Calu3 (cell line): ENCODE data around the gene JMJD7. TPM values are rescaled to one million over a fixed set of nuclear protein-coding genes. Genes with fewer than 3 reads are reported as not detected.

Experiments used
- BruUV-seq: library from RNA; stranded (reverse); fragments of 400-500 nt; replicated peaks from 2 replicates; lab custom pipeline; 2021; lab: Mats Ljungman, UMichigan
- CTCF ChIA-PET: fragments of 300-600 bp; sonication (Branson Sonifier 250); formaldehyde crosslinking; loops from one replicate; lab custom pipeline; 2022; ENCODE audit warnings: antibody characterized with exemption; lab: Charles Lee
- DNase-seq: peaks from one replicate; pipeline ENCODE4 v3.0.0; 2022
- H3K27ac Mint-ChIP-seq: one replicate; pipeline ENCODE4 v1.8.0; 2022; ENCODE audit warnings: mixed read lengths; ENCODE audit not compliant: unreplicated experiment
- H3K27me3 Mint-ChIP-seq: one replicate; pipeline ENCODE4 v1.8.0; 2022; ENCODE audit warnings: mixed read lengths; ENCODE audit not compliant: unreplicated experiment
- H3K36me3 Mint-ChIP-seq: one replicate; pipeline ENCODE4 v1.8.0; 2022; ENCODE audit warnings: mild to moderate bottlenecking, moderate library complexity, mixed read lengths; ENCODE audit not compliant: insufficient read depth, unreplicated experiment
- H3K4me1 Mint-ChIP-seq: one replicate; pipeline ENCODE4 v1.8.0; 2022; ENCODE audit warnings: mild to moderate bottlenecking, low read depth, mixed read lengths; ENCODE audit not compliant: unreplicated experiment
- H3K4me3 Mint-ChIP-seq: one replicate; pipeline ENCODE4 v1.8.0; 2022; ENCODE audit warnings: mild to moderate bottlenecking, low read depth, moderate library complexity, mixed read lengths; ENCODE audit not compliant: unreplicated experiment
- H3K9me3 Mint-ChIP-seq: one replicate; pipeline ENCODE4 v1.8.0; 2022; ENCODE audit warnings: low read depth, mixed read lengths; ENCODE audit not compliant: unreplicated experiment
- intact Hi-C: fragments of 100-400 bp; cut with micrococcal nuclease; formaldehyde crosslinking; loops from one replicate; pipeline ENCODE4 v1.10.0; 2022; ENCODE audit not compliant: unreplicated experiment
- total RNA-seq: library from RNA; stranded (reverse); gene quantifications from 2 replicates; pipeline ENCODE4 v1.2.3, GENCODE V29; 2022
- TF ChIP-seq, protein P1 (sequence below): fragments of 200-600 bp; IDR thresholded peaks from one replicate; pipeline ENCODE4 v1.8.0; 2022; ENCODE audit warnings: antibody characterized with exemption; ENCODE audit not compliant: unreplicated experiment

Gene JMJD7
- total RNA-seq, 1 experiment from 2014 or later, result 9.4 TPM

DNA sequence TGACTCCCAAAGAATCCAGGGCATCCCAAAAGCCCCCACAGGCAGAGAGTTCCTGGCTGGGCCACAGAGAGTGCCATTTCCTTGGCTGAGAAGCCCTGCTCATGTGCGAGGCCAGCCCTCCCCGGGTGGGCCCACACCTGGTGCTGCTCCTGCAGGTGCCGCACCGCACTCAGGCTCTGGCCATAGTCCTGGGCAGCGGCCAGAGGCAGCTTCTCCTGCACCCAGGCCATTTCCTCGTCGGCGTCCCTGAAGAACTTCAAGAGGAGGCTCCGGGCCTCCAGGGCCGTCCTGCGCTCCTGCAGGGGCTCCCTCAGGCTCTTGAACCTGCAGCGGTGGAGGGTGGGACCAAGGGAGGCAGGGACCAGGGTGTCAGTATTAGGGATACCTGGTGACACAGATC is 28.8 kb downstream of the JMJD7 start:
- no peak for DNase-seq
- no peaks in the 10 kb centered on the region for H3K9me3 Mint-ChIP-seq
- TF ChIP-seq, protein P1, sequence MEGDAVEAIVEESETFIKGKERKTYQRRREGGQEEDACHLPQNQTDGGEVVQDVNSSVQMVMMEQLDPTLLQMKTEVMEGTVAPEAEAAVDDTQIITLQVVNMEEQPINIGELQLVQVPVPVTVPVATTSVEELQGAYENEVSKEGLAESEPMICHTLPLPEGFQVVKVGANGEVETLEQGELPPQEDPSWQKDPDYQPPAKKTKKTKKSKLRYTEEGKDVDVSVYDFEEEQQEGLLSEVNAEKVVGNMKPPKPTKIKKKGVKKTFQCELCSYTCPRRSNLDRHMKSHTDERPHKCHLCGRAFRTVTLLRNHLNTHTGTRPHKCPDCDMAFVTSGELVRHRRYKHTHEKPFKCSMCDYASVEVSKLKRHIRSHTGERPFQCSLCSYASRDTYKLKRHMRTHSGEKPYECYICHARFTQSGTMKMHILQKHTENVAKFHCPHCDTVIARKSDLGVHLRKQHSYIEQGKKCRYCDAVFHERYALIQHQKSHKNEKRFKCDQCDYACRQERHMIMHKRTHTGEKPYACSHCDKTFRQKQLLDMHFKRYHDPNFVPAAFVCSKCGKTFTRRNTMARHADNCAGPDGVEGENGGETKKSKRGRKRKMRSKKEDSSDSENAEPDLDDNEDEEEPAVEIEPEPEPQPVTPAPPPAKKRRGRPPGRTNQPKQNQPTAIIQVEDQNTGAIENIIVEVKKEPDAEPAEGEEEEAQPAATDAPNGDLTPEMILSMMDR, result no peak
- H3K4me1 Mint-ChIP-seq, result no peaks in the 10 kb centered on the region
- H3K36me3 Mint-ChIP-seq, result peaks cover 5% of the 10 kb centered on the region
- CTCF ChIA-PET, result no interaction called here
- no peak overlapping the region for H3K4me3 Mint-ChIP-seq
- H3K27ac Mint-ChIP-seq, result no peak overlapping the region
- no peaks in the 10 kb centered on the region for H3K27me3 Mint-ChIP-seq
- intact Hi-C loops, result no loop called here
- BruUV-seq, result no TSS peak

DNA sequence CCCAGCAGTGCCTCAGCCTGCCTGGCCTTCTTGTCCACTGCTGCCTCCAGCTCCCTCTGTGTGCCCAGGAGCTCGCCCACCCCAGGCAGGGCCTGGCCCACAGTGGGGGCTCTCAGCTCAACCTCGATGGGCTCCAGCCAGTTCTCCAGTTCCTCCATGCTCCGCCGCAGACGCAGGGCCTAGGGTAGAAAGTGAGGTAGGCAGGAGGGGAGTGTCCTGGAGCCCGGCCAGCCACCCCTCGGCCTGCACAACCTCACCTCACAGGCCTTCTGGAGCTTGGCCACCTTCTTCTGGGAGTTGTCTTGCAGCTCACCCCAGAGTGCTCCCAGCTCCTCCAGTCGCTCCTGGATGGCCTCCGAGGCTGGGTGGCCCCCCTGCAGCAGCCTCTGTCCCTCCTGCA is 29.4 kb downstream of the JMJD7 start:
- Mint-ChIP-seq H3K27me3 (no peaks in the 10 kb centered on the region), H3K9me3 (no peaks in the 10 kb centered on the region), H3K36me3 (peaks cover 5% of the 10 kb centered on the region), H3K27ac (no peak overlapping the region), H3K4me1 (no peaks in the 10 kb centered on the region), H3K4me3 (no peak overlapping the region)
- DNase-seq, result no peak
- intact Hi-C loops, result no loop called here
- no TSS peak for BruUV-seq
- TF ChIP-seq, protein P1, result no peak
- CTCF ChIA-PET, result interaction anchor here (0.6 kb wide), 1 partner anchor 262 kb away, joined by 4 read pairs; no protein-coding TSS in a partner anchor

DNA sequence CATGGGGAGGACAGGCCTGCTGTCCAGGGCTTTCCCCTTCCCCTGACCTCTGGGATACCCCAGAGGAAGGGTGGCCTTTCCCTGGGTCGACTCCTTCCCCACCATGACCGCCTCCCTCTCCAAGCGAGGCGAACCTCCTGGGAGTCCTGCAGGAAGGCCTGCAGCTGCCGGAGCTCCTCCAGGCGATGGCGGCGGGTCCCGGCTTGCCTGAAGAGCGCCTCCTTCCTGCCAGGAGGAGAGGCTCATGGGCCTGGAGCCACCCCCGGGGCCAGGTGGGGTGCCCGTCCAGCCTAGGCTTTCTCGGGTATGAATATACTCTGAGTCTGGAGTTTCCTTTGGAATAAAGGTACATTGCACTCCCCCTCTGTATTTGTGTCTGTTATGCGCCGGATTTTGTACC is 30.9 kb downstream of the JMJD7 start:
- H3K4me3 Mint-ChIP-seq, result no peak overlapping the region
- intact Hi-C loops, result no loop called here
- no peak for DNase-seq
- no peaks in the 10 kb centered on the region for H3K9me3 Mint-ChIP-seq
- no peak overlapping the region for H3K27ac Mint-ChIP-seq
- BruUV-seq, result no TSS peak
- CTCF ChIA-PET, result no interaction called here
- no peaks in the 10 kb centered on the region for H3K4me1 Mint-ChIP-seq
- H3K36me3 Mint-ChIP-seq, result no peaks in the 10 kb centered on the region
- H3K27me3 Mint-ChIP-seq, result no peaks in the 10 kb centered on the region
- TF ChIP-seq, protein P1, result no peak

DNA sequence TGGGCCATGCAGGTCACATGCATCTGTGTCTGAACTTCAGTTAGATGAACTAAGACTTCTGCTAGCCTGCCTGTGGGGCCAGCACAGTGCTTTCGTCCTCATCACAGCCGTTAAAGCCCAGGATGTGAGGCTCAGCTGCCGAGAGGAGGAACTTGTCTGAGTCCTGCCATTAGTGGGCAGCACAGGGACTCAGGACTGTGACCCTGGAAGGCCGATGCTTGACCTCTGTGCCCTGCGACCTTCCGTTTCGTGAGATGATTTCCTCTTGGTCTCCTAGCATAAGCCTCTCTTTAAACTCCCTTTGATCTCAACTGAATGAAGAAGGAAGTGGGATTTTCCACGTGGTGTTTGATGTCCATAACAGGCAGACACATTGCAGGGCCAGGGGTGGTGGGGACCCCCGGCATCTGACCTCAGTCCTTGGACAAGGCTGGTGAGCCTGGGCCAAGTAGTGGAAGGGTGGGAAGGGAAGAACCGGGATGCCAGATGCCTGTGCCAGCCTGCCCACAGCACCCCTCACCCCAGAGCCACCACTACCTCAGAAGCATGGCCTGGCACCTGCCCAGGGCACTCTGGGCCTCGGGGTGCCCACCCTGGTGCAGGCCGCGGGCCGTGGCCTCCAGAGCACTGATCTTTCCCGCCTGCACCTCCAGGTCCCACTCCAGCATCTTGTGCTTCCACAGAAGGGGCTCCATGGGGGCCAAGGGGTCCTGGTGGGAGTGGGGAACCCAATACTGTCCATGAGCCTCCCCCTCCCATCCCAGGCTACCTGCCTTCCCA is 32.3 kb downstream of the JMJD7 start:
- Mint-ChIP-seq H3K4me3 (no peak overlapping the region), H3K27me3 (no peaks in the 10 kb centered on the region), H3K36me3 (no peaks in the 10 kb centered on the region), H3K27ac (no peak overlapping the region), H3K4me1 (no peaks in the 10 kb centered on the region), H3K9me3 (no peaks in the 10 kb centered on the region)
- intact Hi-C loops, result no loop called here
- TF ChIP-seq, protein P1, result no peak
- CTCF ChIA-PET, result no interaction called here
- BruUV-seq, result no TSS peak
- no peak for DNase-seq
